IPS-20b (cell line): ENCODE data around the gene BTRC.
A peak's percentile ranks its signal among the peaks of the same experiment; 100 is the strongest.

Experiments
- H3K27ac ChIP-seq: one replicate; pipeline ENCODE4 v1.5.1; 2013; ENCODE audit warnings: low read length
- H3K27me3 ChIP-seq: 2 replicates; pipeline ENCODE4 v1.6.1; 2013; ENCODE audit warnings: mild to moderate bottlenecking, low read length, inconsistent platforms; ENCODE audit not compliant: insufficient read depth
- H3K36me3 ChIP-seq: 2 replicates; pipeline ENCODE4 v1.6.1; 2013; ENCODE audit warnings: low read depth, mild to moderate bottlenecking, inconsistent platforms, low read length, moderate library complexity; ENCODE audit not compliant: insufficient read depth
- H3K4me1 ChIP-seq: 2 replicates; pipeline ENCODE4 v1.6.1; 2013; ENCODE audit warnings: mild to moderate bottlenecking, control low read depth, inconsistent platforms, low read length, moderate library complexity; ENCODE audit not compliant: insufficient read depth
- H3K4me3 ChIP-seq: 2 replicates; pipeline ENCODE4 v1.5.1; 2013; ENCODE audit warnings: mild to moderate bottlenecking, low read length, inconsistent platforms
- H3K9ac ChIP-seq: 2 replicates; pipeline ENCODE4 v1.6.1; 2013; ENCODE audit warnings: low read depth, mild to moderate bottlenecking, inconsistent platforms, low read length, moderate library complexity
- H3K9me3 ChIP-seq: 2 replicates; pipeline ENCODE4 v1.6.1; 2013; ENCODE audit warnings: mild to moderate bottlenecking, low read depth, low read length, inconsistent platforms; ENCODE audit not compliant: insufficient read depth

The BTRC gene

DNA sequence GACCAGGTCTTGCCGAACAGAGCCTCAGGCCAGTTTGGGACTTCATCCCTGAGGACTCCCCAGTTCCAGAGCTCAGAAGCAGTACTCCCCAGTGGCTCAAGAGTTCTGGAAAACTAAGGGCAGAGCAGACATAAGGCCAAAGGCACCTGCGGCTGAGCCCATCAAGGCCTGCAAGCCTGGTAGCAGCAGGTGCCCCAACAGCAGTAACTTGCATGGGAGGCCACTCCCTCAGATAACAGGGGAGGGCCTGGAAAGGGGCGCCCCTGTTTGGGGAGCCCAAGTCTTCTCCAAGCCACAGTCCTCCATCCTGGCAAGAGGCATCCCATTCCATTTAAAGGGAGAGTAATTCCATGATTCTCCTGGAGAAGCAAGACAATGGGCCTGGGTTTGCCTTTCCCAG lies 221.1 kb downstream of the BTRC start:
- H3K27ac ChIP-seq: no peak overlapping the region
- peaks cover 14% of the 10 kb centered on the region for H3K36me3 ChIP-seq
- H3K4me1 ChIP-seq: peaks cover 3% of the 10 kb centered on the region; the same call in 1 of the 2 replicates
- 0 out of 2 replicates have a peak, but pooled peaks cover 7% of the 10 kb centered on the region for H3K9me3 ChIP-seq
- no peak overlapping the region for H3K9ac ChIP-seq
- no peak overlapping the region for H3K4me3 ChIP-seq
- H3K27me3 ChIP-seq: peaks cover 36% of the 10 kb centered on the region

DNA sequence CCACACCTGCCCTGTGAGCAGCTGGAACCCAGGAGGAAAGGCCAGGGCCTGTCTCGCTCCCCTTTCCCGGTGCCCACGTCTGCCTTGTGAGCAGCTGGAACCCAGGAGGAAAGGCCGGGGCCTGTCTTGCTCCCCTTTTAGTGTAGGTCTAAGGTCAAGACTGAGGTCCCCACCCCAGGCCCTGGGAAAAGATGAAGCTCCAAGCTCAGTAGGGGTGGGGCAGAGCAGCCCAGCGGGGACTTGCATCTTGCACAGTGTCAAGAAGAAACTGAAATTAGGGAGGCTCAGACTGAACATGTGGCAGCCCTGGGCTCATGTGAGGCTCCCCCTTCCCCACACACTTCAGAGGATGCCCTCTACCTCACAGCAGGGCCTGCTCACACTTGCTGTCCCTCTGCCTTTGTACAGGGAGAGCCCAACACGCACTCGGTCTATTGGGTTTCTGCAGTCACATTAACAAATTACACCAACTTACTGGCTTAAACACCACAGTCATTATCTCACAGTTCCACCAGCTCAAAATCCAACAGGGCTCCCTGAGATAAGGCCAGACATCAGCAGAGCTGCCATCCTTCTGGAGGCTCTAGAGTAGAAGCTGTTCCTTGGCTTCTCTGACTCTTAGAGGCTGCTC lies 221.7 kb downstream of the BTRC start:
- peaks cover 16% of the 10 kb centered on the region for H3K36me3 ChIP-seq
- H3K4me1 ChIP-seq: peaks cover 8% of the 10 kb centered on the region; the same call in 1 of the 2 replicates
- 0 out of 2 replicates have a peak, but pooled peaks cover 7% of the 10 kb centered on the region for H3K9me3 ChIP-seq
- H3K4me3 ChIP-seq: no peak overlapping the region
- H3K27ac ChIP-seq: no peak overlapping the region
- no peak overlapping the region for H3K9ac ChIP-seq
- H3K27me3 ChIP-seq: peaks cover 32% of the 10 kb centered on the region

DNA sequence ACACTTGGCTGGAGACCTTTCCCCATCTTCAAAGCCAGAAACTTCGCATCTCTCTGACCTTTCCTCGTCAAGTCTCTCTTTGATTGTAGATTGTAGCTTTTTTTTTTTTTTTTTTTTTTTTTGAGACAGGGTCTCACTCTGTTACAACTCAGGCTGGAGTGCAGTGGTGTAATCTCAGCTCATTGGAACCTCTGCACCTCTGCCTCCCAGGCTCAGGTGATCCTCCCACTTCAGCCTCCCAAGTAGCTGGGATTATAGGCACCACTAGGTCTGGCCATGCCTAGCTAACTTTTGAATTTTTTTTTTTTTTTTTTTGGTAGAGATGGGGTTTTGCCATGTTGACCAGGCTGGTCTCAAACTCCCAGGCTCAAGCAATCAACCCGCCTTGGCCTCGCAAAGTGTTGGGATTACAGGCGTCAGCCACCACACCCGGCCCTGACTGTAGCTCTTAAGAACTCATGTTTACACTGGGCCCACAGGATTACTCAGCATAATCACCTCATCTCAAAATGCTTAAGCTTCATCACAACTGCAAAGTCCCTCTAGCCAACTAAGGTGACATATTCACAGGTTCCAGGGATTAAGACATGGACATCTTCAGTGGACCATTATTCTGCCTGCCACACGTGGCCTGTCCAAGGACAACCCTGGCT lies 222.4 kb downstream of the BTRC start:
- Histone ChIP-seq H3K27me3 (peaks cover 25% of the 10 kb centered on the region), H3K9me3 (0 out of 2 replicates have a peak, but pooled peaks cover 7% of the 10 kb centered on the region), H3K36me3 (peaks cover 16% of the 10 kb centered on the region), H3K4me1 (peaks cover 11% of the 10 kb centered on the region; the same call in 1 of the 2 replicates), H3K4me3 (no peak overlapping the region), H3K27ac (no peak overlapping the region), H3K9ac (no peak overlapping the region)

DNA sequence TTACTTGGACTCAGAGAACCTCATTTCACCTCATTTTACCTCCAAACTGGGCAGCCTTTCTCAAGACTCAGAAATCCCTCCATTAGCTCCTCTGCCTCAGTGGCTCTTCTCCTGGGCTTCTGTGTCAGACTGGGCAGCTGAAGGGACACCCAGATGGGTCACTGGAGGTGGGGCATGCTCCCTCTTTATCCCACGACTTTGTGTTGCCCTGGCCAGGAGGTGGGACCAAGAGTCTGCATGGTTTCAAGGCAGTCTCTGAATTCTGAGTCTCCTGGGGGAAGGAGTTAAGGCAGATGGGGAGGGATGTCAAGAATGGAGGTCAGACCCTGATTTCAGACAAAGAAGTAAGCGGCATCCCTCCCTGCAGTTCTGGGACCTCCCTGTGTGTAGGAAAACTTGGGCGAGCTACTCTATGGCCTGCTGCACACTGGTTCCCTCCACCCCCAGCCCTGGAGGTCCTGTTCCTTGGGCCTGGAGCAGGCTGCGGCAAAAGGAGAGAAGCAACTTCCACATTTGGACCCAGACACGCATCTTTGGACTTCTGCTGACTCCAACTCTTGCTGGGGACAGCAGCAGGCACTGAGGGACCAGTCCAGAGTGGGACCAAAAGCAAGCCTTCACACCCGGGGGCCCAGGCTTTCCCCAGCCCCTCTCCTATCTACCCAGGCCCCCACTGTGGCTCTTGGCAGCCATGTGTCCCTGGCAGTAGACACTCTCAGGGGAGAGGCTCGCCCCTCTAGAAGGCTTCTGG lies 223.3 kb downstream of the BTRC start:
- Histone ChIP-seq H3K36me3 (peaks cover 16% of the 10 kb centered on the region), H3K27me3 (peaks cover 16% of the 10 kb centered on the region), H3K4me3 (no peak overlapping the region), H3K9ac (no peak overlapping the region), H3K9me3 (0 out of 2 replicates have a peak, but pooled peaks cover 7% of the 10 kb centered on the region), H3K4me1 (peaks cover 12% of the 10 kb centered on the region; the same call in 1 of the 2 replicates), H3K27ac (no peak overlapping the region)

DNA sequence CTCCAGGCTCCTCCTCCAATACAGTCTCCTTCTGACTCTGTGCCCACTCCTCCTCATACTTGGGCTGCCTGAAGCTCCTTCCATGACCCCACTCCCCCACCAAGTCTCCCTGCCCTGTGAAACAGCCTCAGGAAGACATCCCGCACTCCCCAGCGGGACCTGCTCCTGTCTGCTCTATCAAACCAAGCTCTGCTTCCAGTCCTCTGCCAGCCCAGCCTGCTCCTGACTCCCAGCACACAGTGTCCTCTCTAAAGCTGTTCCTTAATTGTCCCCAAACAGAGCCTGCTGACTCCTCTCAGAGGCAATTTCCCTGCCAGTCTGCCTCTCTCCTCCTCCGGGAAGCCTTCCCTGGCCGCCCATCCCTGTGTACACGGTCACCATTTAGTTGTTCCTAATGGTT lies 224.2 kb downstream of the BTRC start:
- Histone ChIP-seq H3K27ac (no peak overlapping the region), H3K9ac (no peak overlapping the region), H3K4me3 (no peak overlapping the region), H3K9me3 (no peaks in the 10 kb centered on the region), H3K36me3 (peaks cover 24% of the 10 kb centered on the region), H3K27me3 (peaks cover 7% of the 10 kb centered on the region; the same call in 1 of the 2 replicates), H3K4me1 (peaks cover 12% of the 10 kb centered on the region; the same call in 1 of the 2 replicates)

DNA sequence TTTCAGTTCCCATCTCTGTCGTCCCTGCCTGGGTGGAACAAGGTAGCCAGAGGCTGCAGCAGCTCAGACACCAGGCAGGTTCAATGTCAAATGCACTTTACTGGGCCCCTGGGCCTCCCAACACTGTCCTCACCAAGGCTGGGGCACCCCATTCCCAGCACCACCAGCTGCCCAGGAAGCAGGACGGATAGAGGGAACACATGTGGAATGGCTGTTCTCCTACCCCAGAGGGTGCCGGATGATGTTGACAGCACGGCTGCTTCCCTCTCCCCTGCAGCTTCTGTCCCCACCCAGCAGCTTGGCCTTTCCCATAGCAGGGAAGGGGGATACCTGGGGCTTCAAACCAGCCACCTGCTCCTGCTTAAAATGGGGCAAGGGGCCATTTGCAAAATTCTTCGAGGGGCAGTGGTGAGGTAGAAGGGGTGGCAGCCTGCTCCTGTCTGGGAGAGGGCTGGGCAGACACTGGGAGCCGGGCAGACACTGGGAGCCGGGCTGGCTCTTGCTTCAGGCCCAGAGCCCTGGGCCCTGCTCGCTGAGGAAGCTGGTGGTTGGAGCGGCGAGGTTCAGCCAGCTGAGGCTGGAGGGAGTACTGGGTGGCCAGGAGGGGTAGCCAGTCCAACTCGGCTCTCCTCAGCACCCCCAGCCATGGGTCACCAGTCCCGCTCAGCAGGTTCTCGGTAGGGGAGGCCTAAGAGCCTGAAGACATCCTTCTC lies 225.0 kb downstream of the BTRC start:
- Histone ChIP-seq H3K9me3 (no peaks in the 10 kb centered on the region), H3K36me3 (peaks cover 31% of the 10 kb centered on the region), H3K4me3 (no peak overlapping the region), H3K27me3 (no peaks in the 10 kb centered on the region), H3K9ac (no peak overlapping the region), H3K4me1 (peaks cover 12% of the 10 kb centered on the region; the same call in 1 of the 2 replicates), H3K27ac (no peak overlapping the region)

DNA sequence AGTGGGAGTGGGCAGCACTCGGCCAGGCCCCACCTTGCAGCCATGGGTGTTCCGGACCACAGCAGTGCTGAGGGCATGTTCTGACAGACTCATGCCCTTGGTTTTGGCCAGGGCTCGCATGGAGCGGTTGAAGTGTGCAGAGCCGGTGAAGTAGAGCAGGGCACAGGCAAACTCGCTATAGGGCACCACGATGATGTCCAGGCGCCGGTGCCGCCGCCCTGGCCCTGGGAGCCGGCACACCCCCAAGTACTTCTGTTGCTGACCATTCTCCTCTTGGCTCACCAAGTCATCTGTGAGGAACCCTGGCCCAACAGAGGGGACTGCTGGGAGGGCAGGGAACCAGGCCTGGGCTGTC lies 225.5 kb downstream of the BTRC start:
- Histone ChIP-seq H3K9ac (no peak overlapping the region), H3K4me1 (peaks cover 12% of the 10 kb centered on the region; the same call in 1 of the 2 replicates), H3K27ac (no peak overlapping the region), H3K36me3 (peaks cover 34% of the 10 kb centered on the region), H3K27me3 (no peaks in the 10 kb centered on the region), H3K4me3 (no peak overlapping the region), H3K9me3 (no peaks in the 10 kb centered on the region)

DNA sequence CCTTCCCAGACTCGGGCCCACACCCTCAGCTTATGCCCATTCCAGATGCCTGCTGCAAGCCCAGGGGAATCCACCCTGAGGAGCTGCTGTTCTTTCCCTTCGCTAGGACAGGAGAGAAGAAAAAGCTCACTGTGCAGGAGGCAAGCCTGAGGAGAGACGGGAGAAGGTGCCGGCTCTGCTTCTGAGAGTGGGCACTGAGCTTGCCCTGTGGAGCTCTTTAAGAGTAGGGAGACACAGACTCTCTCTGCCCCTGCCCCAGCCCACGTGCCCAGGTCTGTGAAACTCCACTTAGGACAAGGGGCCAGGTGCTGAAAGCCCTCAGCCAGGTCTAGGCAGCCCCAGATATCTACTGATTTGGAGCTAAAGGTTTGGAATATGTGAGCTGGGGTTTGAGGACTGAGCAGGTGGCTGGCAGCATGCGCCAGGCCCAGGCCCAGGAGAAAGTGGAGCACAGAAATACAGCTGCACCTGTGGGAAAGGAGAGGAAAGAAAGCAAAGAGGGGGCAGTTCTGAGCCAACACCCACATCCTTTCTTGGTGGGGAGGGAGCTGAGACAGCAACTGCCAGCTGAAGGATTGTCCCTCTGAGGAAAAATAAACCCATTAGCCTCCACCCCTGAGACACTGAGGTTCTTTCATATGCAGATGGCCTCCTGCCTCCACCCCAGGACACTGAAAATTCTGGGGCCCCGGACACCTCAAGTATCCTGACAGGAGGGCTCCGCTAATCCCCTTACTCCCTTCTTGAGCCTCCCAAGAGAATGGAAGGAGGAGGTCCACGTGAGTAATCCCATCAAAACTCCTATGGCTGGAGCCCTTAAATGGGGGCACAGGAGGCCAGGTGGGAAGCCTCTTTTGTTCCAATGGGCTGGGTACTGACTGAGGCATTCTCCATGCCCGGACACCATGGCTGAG lies 226.8 kb downstream of the BTRC start:
- Histone ChIP-seq H3K4me3 (0 out of 2 replicates have a peak overlapping the region, but pooled peaks have one; percentile 13), H3K4me1 (peaks cover 12% of the 10 kb centered on the region; the same call in 1 of the 2 replicates), H3K36me3 (peaks cover 43% of the 10 kb centered on the region), H3K27me3 (no peaks in the 10 kb centered on the region), H3K27ac (no peak overlapping the region), H3K9me3 (no peaks in the 10 kb centered on the region), H3K9ac (no peak overlapping the region)

DNA sequence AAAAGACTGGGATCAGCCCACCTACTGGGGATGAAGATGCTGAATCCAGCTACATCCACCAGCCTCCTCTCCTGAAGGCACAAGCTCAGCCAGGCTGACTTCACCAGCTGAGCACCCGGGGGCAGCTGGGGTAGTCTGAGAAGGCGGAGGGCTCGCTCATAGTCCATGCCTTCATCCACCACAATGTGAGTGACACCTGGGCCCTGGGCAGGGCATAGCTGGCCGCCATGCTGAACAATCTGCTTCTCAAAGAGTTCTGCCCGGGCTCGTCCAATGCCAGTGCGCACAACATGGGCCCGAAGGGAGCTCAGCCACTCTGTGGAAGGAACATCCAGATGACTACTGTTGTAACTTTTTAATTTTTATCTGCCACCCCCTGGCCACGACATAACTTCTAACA lies 231.9 kb downstream of the BTRC start:
- Histone ChIP-seq H3K4me3 (no peak overlapping the region), H3K9ac (no peak overlapping the region), H3K4me1 (peaks cover 11% of the 10 kb centered on the region; the same call in 1 of the 2 replicates), H3K9me3 (no peaks in the 10 kb centered on the region), H3K36me3 (peaks cover 27% of the 10 kb centered on the region), H3K27ac (no peak overlapping the region), H3K27me3 (no peaks in the 10 kb centered on the region)

DNA sequence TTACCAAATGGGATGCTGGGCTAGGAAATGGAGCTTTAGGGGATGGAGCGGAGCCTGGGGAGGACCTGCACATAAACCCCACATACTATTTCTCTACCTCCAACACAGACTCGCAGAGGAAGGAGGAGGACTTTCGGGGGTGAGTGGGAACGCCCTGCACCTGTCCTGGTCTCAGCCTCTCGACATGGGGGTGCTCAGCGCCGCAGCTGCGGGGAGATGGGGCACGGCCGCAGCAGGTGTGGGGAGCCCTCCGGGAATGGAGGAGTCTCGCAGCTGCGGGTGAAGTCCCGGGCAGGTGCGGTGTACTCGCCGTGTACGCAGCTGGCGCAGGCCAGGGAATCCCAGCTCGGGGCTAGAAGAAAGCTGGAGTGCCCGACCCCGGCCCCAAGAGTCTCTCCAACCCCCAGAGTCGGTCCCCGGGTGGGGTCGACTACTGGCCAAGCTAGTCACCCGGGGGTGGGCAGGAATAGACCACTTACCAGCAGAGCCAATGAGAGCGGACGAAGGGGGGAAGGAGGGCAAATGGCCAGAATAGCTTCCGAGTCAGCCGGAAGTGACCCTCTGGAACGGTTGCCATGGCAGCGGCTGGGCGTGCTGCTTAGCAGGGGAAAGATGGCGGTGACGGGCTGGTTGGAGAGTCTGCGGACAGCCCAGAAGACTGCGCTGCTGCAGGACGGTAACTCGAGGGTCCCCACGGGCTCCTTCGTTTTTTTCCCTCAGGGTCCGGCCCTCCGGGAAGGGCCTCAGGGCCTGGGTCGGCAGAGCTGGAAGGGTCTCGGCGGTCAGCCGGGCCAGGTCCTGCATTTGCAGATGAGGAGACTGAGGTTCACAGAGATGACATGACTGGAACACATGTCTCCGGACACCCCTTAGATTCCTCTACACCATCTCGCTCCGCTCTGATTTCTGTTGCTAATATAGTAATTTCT lies 234.0 kb downstream of the BTRC start, which contains the start of the genes DPCD and POLL:
DPCD (plus strand) TSS at position 597 of the 929 bp plus-strand sequence; CDS start at position 613, 16 bp downstream.
POLL (minus strand) TSS at position 533 of the 929 bp plus-strand sequence. CDS start 897 bp downstream, outside the sequence.
- Histone ChIP-seq H3K27ac (peak within 1 kb of the TSS; percentile 11), H3K36me3 (peaks cover 21% of the 10 kb centered on the region), H3K9ac (peak within 1 kb of the TSS; percentile 83), H3K27me3 (no peaks in the 10 kb centered on the region), H3K9me3 (no peaks in the 10 kb centered on the region), H3K4me3 (peak within 1 kb of the TSS; percentile 78), H3K4me1 (0 out of 2 replicates have a peak, but pooled peaks cover 4% of the 10 kb centered on the region)
